Neural cell (in vitro differentiated cells): ENCODE data around the gene DDOST. TPM values are rescaled to one million over a fixed set of nuclear protein-coding genes. Genes with fewer than 3 reads are reported as not detected.

Source experiments
- H2AFZ ChIP-seq: fragments of 200-600, 300-800 bp; sonication (generic), shearing (Covaris generic); 2 replicates; pipeline ENCODE4 v1.6.0; 2014; ENCODE audit warnings: low read depth, mild to moderate bottlenecking, antibody characterized with exemption, low read length, moderate library complexity
- H3F3A ChIP-seq: fragments of 200-600 bp; shearing (Covaris generic); 2 replicates; pipeline ENCODE4 v1.6.1; 2016; ENCODE audit warnings: mild to moderate bottlenecking, moderate library complexity, mixed read lengths, antibody characterized with exemption, low read length; ENCODE audit not compliant: insufficient read depth, poor library complexity, severe bottlenecking
- H3K27ac ChIP-seq: fragments of 200-600, 300-800 bp; sonication (generic), shearing (Covaris generic); 2 replicates; pipeline ENCODE4 v1.5.1; 2014; ENCODE audit warnings: mild to moderate bottlenecking, low read length, moderate library complexity
- H3K27me3 ChIP-seq: fragments of 300-800, 200-600 bp; sonication (generic), shearing (Covaris generic); 2 replicates; pipeline ENCODE4 v1.6.0; 2014; ENCODE audit warnings: mild to moderate bottlenecking, low read depth, low read length, moderate library complexity; ENCODE audit not compliant: insufficient read depth
- H3K36me3 ChIP-seq: fragments of 300-800, 200-600 bp; sonication (generic), shearing (Covaris generic); 2 replicates; pipeline ENCODE4 v1.5.1; 2014; ENCODE audit warnings: mild to moderate bottlenecking, antibody characterized with exemption, low read length, moderate library complexity; ENCODE audit not compliant: insufficient read depth
- H3K4me2 ChIP-seq: fragments of 300-800, 200-600 bp; sonication (generic), shearing (Covaris generic); 2 replicates; pipeline ENCODE4 v1.6.0; 2014; ENCODE audit warnings: mild to moderate bottlenecking, low read length
- H3K4me3 ChIP-seq: fragments of 300-800, 200-600 bp; sonication (generic), shearing (Covaris generic); 2 replicates; pipeline ENCODE4 v1.5.1; 2014; ENCODE audit warnings: mild to moderate bottlenecking, low read length, moderate library complexity
- H3K79me2 ChIP-seq: fragments of 200-600 bp; shearing (Covaris generic); replicated peaks from 2 replicates; pipeline ENCODE4 v1.6.0; 2014; ENCODE audit warnings: mild to moderate bottlenecking, low read length, moderate library complexity; ENCODE audit not compliant: insufficient read depth
- H3K9ac ChIP-seq: fragments of 300-800, 200-600 bp; sonication (generic), shearing (Covaris generic); 2 replicates; pipeline ENCODE4 v1.6.1; 2016; ENCODE audit warnings: mild to moderate bottlenecking, low read length, mixed read lengths
- H3K9me2 ChIP-seq: fragments of 200-600 bp; shearing (Covaris generic); 2 replicates; pipeline ENCODE4 v1.6.1; 2016; ENCODE audit warnings: mild to moderate bottlenecking, low read length, mixed read lengths; ENCODE audit not compliant: insufficient read depth
- H3K9me3 ChIP-seq: fragments of 200-600, 300-800 bp; sonication (generic), shearing (Covaris generic); 2 replicates; pipeline ENCODE4 v1.6.1; 2016; ENCODE audit warnings: mild to moderate bottlenecking, mixed run types, low read length, moderate library complexity, mixed read lengths
- H4K20me1 ChIP-seq: fragments of 200-600 bp; shearing (Covaris generic); 2 replicates; pipeline ENCODE4 v1.6.1; 2016; ENCODE audit warnings: mild to moderate bottlenecking, mixed run types; ENCODE audit not compliant: insufficient read depth
- CTCF ChIP-seq: fragments of 450-650 bp; IDR thresholded peaks from 2 replicates; pipeline ENCODE4 v1.5.1; 2014; ENCODE audit warnings: antibody characterized with exemption, mild to moderate bottlenecking, moderate library complexity; ENCODE audit not compliant: poor library complexity, severe bottlenecking
- EP300 ChIP-seq: fragments of 450-650 bp; conservative IDR thresholded peaks from 2 replicates; pipeline ENCODE4 v1.6.1; 2014; ENCODE audit warnings: antibody characterized with exemption, mild to moderate bottlenecking, moderate library complexity; ENCODE audit not compliant: poor library complexity, severe bottlenecking
- EZH2 ChIP-seq: fragments of 200-600, 300-800 bp; shearing (Covaris generic), sonication (generic); IDR thresholded peaks from 2 replicates; pipeline ENCODE4 v1.6.1; 2014; ENCODE audit warnings: antibody characterized with exemption, low read length, borderline replicate concordance, mild to moderate bottlenecking; ENCODE audit not compliant: insufficient read depth, poor library complexity, severe bottlenecking
- MXI1 ChIP-seq: fragments of 450-650 bp; conservative IDR thresholded peaks from 2 replicates; pipeline ENCODE4 v1.6.1; 2014; ENCODE audit warnings: antibody characterized with exemption, mild to moderate bottlenecking; ENCODE audit not compliant: poor library complexity, severe bottlenecking
- POLR2AphosphoS5 ChIP-seq: IDR thresholded peaks from 2 replicates; pipeline ENCODE4 v1.6.1; 2012
- RAD21 ChIP-seq: fragments of 450-650 bp; conservative IDR thresholded peaks from 2 replicates; pipeline ENCODE4 v1.6.1; 2014; ENCODE audit warnings: antibody characterized with exemption, mild to moderate bottlenecking, moderate library complexity
- REST ChIP-seq: IDR thresholded peaks from 2 replicates; pipeline ENCODE4 v1.6.1; 2012; ENCODE audit warnings: borderline replicate concordance
- SMC3 ChIP-seq: fragments of 450-650 bp; conservative IDR thresholded peaks from 2 replicates; pipeline ENCODE4 v1.6.1; 2014; ENCODE audit warnings: antibody characterized with exemption, mild to moderate bottlenecking, moderate library complexity; ENCODE audit not compliant: poor library complexity
- TAF1 ChIP-seq: IDR thresholded peaks from 2 replicates; pipeline ENCODE4 v1.6.1; 2012; ENCODE audit warnings: low read depth
- polyA plus RNA-seq: library from polyadenylated mRNA; depleted of rRNA; stranded (reverse); fragments of >200 nt; gene quantifications from 2 replicates; pipeline ENCODE4 v1.2.3, GENCODE V29; 2014

Gene DDOST
- polyA plus RNA-seq, 1 donor from 2014 or later, result 177 TPM

- no peaks in the 10 kb centered on the region for H3K9me2 ChIP-seq
- no peaks in the 10 kb centered on the region for H3K27me3 ChIP-seq
- H3K9ac ChIP-seq, result no peak overlapping the region
- H2AFZ ChIP-seq, result no peak overlapping the region
- H4K20me1 ChIP-seq, result no peaks in the 10 kb centered on the region
- H3K27ac ChIP-seq, result no peak overlapping the region
- H3K9me3 ChIP-seq, result no peaks in the 10 kb centered on the region
- TF ChIP-seq EZH2 (no peak), RAD21 (no peak), POLR2AphosphoS5 (no peak), CTCF (no peak), EP300 (no peak), MXI1 (no peak)
- no peaks in the 10 kb centered on the region for H3F3A ChIP-seq
- H3K4me3 ChIP-seq, result no peak overlapping the region
- no peaks in the 10 kb centered on the region for H3K79me2 ChIP-seq
- H3K4me2 ChIP-seq, result no peak overlapping the region
- no peaks in the 10 kb centered on the region for H3K36me3 ChIP-seq
Observed at GRCh38 chr1:20691872-20692271, 30.7 kb upstream of the DDOST start.

GRCh38 chr1:20689645-20690056 lies 28.5 kb upstream of the DDOST start:
- Histone ChIP-seq H3K36me3 (no peaks in the 10 kb centered on the region), H3K4me2 (no peak overlapping the region), H3K9me2 (no peaks in the 10 kb centered on the region), H3K9ac (no peak overlapping the region), H2AFZ (no peak overlapping the region), H3K27ac (no peak overlapping the region), H3K4me3 (no peak overlapping the region), H3K9me3 (no peaks in the 10 kb centered on the region), H3K27me3 (no peaks in the 10 kb centered on the region), H3K79me2 (no peaks in the 10 kb centered on the region), H4K20me1 (no peaks in the 10 kb centered on the region), H3F3A (no peaks in the 10 kb centered on the region)
- no peak for TF ChIP-seq POLR2AphosphoS5
- no peak for TF ChIP-seq EZH2
- TF ChIP-seq MXI1, result no peak
- TF ChIP-seq TAF1, result no peak
- TF ChIP-seq EP300, result no peak
- TF ChIP-seq REST, result no peak
- TF ChIP-seq RAD21, result no peak
- TF ChIP-seq CTCF, result no peak
- TF ChIP-seq SMC3, result no peak
